Effector memory CD8-positive, alpha-beta T cell (primary cell): ENCODE data around the gene CALML6.
A peak's percentile ranks its signal among the peaks of the same experiment; 100 is the strongest.

Experiments
- ATAC-seq: fragments of 150-1000 bp; cut with Tn5 transposase; replicated peaks from 2 replicates; pipeline ENCODE4 v1.10.0; 2021; ENCODE audit warnings: mild to moderate bottlenecking, moderate library complexity
- DNase-seq, 3 experiments: peaks; one replicate each; pipeline ENCODE4 v3.0.0; 2021
- H3K27ac Mint-ChIP-seq, 2 donors: one replicate each; pipeline ENCODE4 v1.8.0; 2022; ENCODE audit warnings: mild to moderate bottlenecking in 2 of 2, mixed read lengths in 2 of 2, moderate library complexity in 2 of 2
- H3K27me3 Mint-ChIP-seq, 2 donors: one replicate each; pipeline ENCODE4 v1.8.0; 2022; ENCODE audit warnings: mixed read lengths in 2 of 2
- H3K36me3 Mint-ChIP-seq: one replicate; pipeline ENCODE4 v1.8.0; 2022; ENCODE audit warnings: mild to moderate bottlenecking, moderate library complexity, mixed read lengths; ENCODE audit not compliant: insufficient read depth
- H3K4me1 Mint-ChIP-seq, 2 donors: one replicate each; pipeline ENCODE4 v1.8.0; 2022; ENCODE audit warnings: low read depth in 2 of 2, mixed read lengths in 2 of 2
- H3K4me3 Mint-ChIP-seq, 2 donors: one replicate each; pipeline ENCODE4 v1.8.0; 2022; ENCODE audit warnings: mild to moderate bottlenecking in 2 of 2, mixed read lengths in 2 of 2, moderate library complexity in 2 of 2
- H3K9me3 Mint-ChIP-seq, 2 donors: one replicate each; pipeline ENCODE4 v1.8.0; 2022; ENCODE audit warnings: mixed read lengths in 2 of 2

Gene CALML6

DNA sequence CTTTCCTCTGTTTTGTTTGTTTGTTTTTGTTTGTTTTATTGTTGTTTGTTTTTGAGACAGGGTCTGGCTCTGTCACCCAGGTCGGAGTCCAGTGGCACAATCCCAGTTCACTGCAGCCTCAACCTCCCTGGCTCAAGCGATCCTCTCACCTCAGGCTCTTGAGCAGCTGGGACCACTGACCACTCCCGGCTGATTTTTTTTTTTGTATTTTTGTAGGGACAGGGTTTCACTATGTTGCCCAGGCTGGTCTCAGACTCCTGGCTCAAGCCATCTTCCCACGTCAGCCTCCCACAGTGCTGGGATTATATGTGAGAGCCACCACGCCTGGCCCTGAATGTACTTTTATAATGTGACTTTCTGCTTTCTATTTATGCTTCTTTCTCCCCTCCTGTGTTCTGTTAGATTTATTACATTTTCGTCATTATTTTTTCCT is 5.0 kb upstream of the CALML6 start:
- ATAC-seq (no peak), DNase-seq (no peak)
- Mint-ChIP-seq H3K27me3 (peaks cover 7 to 11% of the 10 kb centered on the region in 2 donors), H3K36me3 (peaks cover 10% of the 10 kb centered on the region), H3K27ac (peak overlapping the region; percentile 90 to 93), H3K9me3 (no peaks in the 10 kb centered on the region), H3K4me1 (peaks cover 15 to 18% of the 10 kb centered on the region in 2 donors), H3K4me3 (peak overlapping the region; percentile 69 to 79)

GRCh38 chr1:1910651-1911331 is 4.3 kb upstream of the CALML6 start:
- no peak for DNase-seq
- H3K27ac Mint-ChIP-seq = peak overlapping the region; percentile 90 to 93

GRCh38 chr1:1911350-1912041 is 3.6 kb upstream of the CALML6 start:
- H3K9me3 Mint-ChIP-seq = no peaks in the 10 kb centered on the region

More at GRCh38 chr1:1910651-1911331, 4.3 kb upstream of the CALML6 start:
- Mint-ChIP-seq H3K27me3 (peaks cover 7 to 11% of the 10 kb centered on the region in 2 donors), H3K36me3 (peaks cover 7% of the 10 kb centered on the region), H3K4me1 (peaks cover 15 to 18% of the 10 kb centered on the region in 2 donors), H3K9me3 (no peaks in the 10 kb centered on the region), H3K4me3 (peak overlapping the region; percentile 69 to 79)
- ATAC-seq = no peak

GRCh38 chr1:1914101-1914970 is 724 bp upstream of the CALML6 start:
- Mint-ChIP-seq H3K4me1 (peaks cover 14 to 15% of the 10 kb centered on the region in 2 donors), H3K9me3 (no peaks in the 10 kb centered on the region), H3K36me3 (peaks cover 7% of the 10 kb centered on the region), H3K27me3 (peaks cover 7 to 11% of the 10 kb centered on the region in 2 donors), H3K4me3 (no peak overlapping the region), H3K27ac (no peak overlapping the region)
- ATAC-seq (no peak), DNase-seq (no peak)

More at GRCh38 chr1:1911350-1912041, 3.6 kb upstream of the CALML6 start:
- ATAC-seq (no peak), DNase-seq (no peak)
- Mint-ChIP-seq H3K4me1 (peaks cover 14 to 16% of the 10 kb centered on the region in 2 donors), H3K27ac (peak overlapping the region in 1 of 2 donors; percentile 65), H3K27me3 (peaks cover 7 to 11% of the 10 kb centered on the region in 2 donors), H3K36me3 (peaks cover 5% of the 10 kb centered on the region), H3K4me3 (no peak overlapping the region)

DNA sequence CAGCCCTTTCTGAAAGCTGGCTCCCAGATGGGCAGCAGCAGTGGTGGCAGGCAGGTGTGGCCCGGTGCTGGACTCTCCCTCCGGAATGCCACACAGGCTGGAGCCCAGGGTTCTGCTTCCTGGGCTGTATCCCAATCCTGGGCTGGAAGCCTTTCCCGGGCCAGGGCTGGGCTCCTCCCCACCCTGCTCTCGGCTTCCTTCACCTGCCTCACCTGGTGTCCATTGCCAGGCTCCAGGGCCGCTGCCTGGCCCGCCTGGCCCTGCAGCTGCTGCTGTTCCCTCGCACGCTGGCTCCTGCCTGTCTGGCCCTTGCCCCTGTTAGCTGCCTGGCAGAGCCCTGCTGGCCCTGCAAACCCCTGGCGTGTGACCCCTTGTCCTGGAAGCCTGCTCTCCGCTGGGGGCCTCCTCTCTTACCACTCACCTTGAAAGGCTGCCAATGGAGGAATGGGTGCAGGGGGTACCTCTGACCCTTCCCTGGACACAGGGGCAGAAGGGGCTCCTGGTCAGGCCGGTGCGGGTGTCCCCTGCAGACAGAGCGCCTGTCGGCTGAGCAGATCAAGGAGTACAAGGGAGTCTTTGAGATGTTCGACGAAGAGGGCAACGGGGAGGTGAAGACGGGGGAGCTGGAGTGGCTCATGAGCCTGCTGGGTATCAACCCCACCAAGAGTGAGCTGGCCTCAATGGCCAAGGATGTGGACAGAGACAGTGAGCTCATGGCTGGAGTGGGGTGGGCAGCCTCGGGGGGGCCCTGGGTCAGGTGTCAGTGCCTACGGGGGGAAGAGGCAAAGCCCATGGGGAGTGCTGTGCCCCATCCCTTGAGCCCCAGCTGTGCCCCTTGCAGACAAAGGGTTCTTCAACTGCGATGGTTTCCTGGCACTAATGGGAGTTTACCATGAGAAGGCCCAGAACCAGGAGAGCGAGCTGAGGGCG is 1.1 kb downstream of the CALML6 start:
- peak overlapping the region in 1 of 2 donors; percentile 29 for H3K4me3 Mint-ChIP-seq
- peaks cover 7 to 11% of the 10 kb centered on the region in 2 donors for H3K27me3 Mint-ChIP-seq
- no peaks in the 10 kb centered on the region for H3K9me3 Mint-ChIP-seq
- peaks cover 9% of the 10 kb centered on the region for H3K36me3 Mint-ChIP-seq
- ATAC-seq (no peak), DNase-seq (no peak)
- H3K4me1 Mint-ChIP-seq = peaks cover 7 to 8% of the 10 kb centered on the region in 2 donors
- H3K27ac Mint-ChIP-seq = no peak overlapping the region

GRCh38 chr1:1916851-1917251 is 1.8 kb downstream of the CALML6 start:
- Mint-ChIP-seq H3K27me3 (peaks cover 7 to 11% of the 10 kb centered on the region in 2 donors), H3K4me1 (peaks cover 6 to 7% of the 10 kb centered on the region in 2 donors), H3K36me3 (peaks cover 9% of the 10 kb centered on the region), H3K9me3 (no peaks in the 10 kb centered on the region), H3K4me3 (no peak overlapping the region), H3K27ac (no peak overlapping the region)
- DNase-seq (no peak), ATAC-seq (no peak)

GRCh38 chr1:1917304-1917976 is 2.4 kb downstream of the CALML6 start:
- H3K27ac Mint-ChIP-seq = peak overlapping the region in 1 of 2 donors; percentile 25
- no peaks in the 10 kb centered on the region for H3K9me3 Mint-ChIP-seq
- H3K4me1 Mint-ChIP-seq = peaks cover 6 to 7% of the 10 kb centered on the region in 2 donors
- peaks cover 7 to 11% of the 10 kb centered on the region in 2 donors for H3K27me3 Mint-ChIP-seq
- peak overlapping the region; percentile 56 to 60 for H3K4me3 Mint-ChIP-seq
- no peak for ATAC-seq
- DNase-seq = no peak
- H3K36me3 Mint-ChIP-seq = peaks cover 9% of the 10 kb centered on the region

GRCh38 chr1:1917995-1918900 is 3.2 kb downstream of the CALML6 start:
- ATAC-seq (no peak), DNase-seq (no peak)
- no peak overlapping the region for H3K27ac Mint-ChIP-seq
- H3K27me3 Mint-ChIP-seq = peaks cover 7 to 11% of the 10 kb centered on the region in 2 donors
- peaks cover 6 to 7% of the 10 kb centered on the region in 2 donors for H3K4me1 Mint-ChIP-seq
- peaks cover 9% of the 10 kb centered on the region for H3K36me3 Mint-ChIP-seq
- H3K4me3 Mint-ChIP-seq = peak overlapping the region; percentile 56 to 60
- no peaks in the 10 kb centered on the region for H3K9me3 Mint-ChIP-seq

- Mint-ChIP-seq H3K27me3 (peaks cover 3 to 4% of the 10 kb centered on the region in 2 donors), H3K4me3 (peak within 1 kb of the TSS; percentile 60 to 67), H3K9me3 (no peaks in the 10 kb centered on the region), H3K27ac (peak within 1 kb of the TSS; percentile 32 to 52), H3K36me3 (peaks cover 9% of the 10 kb centered on the region), H3K4me1 (peaks cover 4 to 6% of the 10 kb centered on the region in 2 donors)
- DNase-seq (no peak), ATAC-seq (no peak)
Measured at GRCh38 chr1:1918901-1919303, 3.8 kb downstream of the CALML6 start, which contains the start of gene TMEM52. TSS of gene TMEM52 (minus strand) at chr1:1919279. CDS start at chr1:1919265, 14 bp downstream.

GRCh38 chr1:1919304-1920056 is 4.4 kb downstream of the CALML6 start:
- peak; percentile 99 to 100 (median 100) for DNase-seq
- no peaks in the 10 kb centered on the region for H3K27me3 Mint-ChIP-seq
- ATAC-seq = peak; percentile 85
- peak overlapping the region; percentile 38 to 67 for H3K4me3 Mint-ChIP-seq
- peak overlapping the region; percentile 32 to 52 for H3K27ac Mint-ChIP-seq
- H3K9me3 Mint-ChIP-seq = no peaks in the 10 kb centered on the region
- peaks cover 9% of the 10 kb centered on the region for H3K36me3 Mint-ChIP-seq
- peaks cover 4 to 6% of the 10 kb centered on the region in 2 donors for H3K4me1 Mint-ChIP-seq
